ENCODE measurements around the gene KRT6B.
A peak's percentile ranks its signal among the peaks of the same experiment; 100 is the strongest.

Gene KRT6B

DNA sequence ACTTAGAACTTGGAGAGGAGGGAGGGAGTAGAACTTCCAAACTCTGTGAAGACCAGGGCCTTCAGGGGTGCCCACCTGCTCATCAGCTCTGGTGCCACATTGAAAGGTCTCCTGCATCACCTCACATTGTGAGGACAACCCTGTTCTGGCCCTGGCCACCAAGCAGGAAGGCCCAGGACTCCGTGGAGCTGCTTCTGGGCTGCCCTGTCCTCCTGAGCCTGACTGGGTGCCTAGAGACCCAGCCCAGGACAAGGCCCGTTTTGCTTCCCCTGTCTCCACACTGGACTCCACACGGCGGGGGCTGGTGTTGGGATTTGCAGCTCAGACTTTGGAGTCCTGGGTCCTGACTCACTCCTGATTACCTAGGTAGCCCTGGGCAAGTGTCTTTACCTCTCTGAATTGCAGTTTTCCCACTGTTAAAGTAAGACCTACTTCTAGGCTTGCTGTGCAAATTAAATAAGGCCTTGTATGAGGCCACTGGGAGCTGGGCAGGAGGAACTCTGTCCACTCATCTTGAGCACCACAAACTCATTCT lies 33.3 kb downstream of the KRT6B start:
- TF ChIP-seq TCF12 (IDR thresholded peaks at IDR 0.05; ENCODE audit: low read depth) (no peak), RAD21 (IDR thresholded peaks at IDR 0.05; ENCODE audit: low read depth) (no peak), ZBTB7A (IDR thresholded peaks at IDR 0.05; ENCODE audit: low read depth) (no peak), FOXM1 (IDR thresholded peaks at IDR 0.05; ENCODE audit: borderline replicate concordance, low read depth) (no peak)

DNA sequence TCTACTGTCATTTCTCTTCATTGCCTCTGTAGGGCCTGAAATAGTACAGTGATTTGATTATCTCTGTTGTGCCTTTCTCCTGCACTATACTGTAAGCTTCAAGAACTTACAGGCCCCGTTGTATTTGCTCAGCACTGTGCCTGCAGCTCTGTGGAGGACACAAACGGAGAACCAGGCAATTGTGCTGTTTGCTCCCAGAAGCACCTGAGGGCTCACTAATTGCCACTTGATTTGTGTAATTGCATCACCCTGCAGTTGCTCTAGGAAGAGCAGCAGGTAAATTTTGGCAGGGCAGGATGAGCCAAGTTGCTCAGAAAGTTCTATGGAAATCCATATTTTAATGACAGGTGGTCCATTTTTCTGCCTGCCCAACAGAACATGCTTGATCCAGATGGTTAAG lies 34.2 kb downstream of the KRT6B start:
- TF ChIP-seq, protein P1, sequence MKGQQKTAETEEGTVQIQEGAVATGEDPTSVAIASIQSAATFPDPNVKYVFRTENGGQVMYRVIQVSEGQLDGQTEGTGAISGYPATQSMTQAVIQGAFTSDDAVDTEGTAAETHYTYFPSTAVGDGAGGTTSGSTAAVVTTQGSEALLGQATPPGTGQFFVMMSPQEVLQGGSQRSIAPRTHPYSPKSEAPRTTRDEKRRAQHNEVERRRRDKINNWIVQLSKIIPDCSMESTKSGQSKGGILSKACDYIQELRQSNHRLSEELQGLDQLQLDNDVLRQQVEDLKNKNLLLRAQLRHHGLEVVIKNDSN (IDR thresholded peaks at IDR 0.05), result no peak
- TF ChIP-seq CEBPB (IDR thresholded peaks at IDR 0.05), result 0 out of 2 replicates have a peak, but pooled peaks have one; percentile 10
- TF ChIP-seq, protein P2, sequence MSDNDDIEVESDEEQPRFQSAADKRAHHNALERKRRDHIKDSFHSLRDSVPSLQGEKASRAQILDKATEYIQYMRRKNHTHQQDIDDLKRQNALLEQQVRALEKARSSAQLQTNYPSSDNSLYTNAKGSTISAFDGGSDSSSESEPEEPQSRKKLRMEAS (IDR thresholded peaks at IDR 0.05), result no peak

DNA sequence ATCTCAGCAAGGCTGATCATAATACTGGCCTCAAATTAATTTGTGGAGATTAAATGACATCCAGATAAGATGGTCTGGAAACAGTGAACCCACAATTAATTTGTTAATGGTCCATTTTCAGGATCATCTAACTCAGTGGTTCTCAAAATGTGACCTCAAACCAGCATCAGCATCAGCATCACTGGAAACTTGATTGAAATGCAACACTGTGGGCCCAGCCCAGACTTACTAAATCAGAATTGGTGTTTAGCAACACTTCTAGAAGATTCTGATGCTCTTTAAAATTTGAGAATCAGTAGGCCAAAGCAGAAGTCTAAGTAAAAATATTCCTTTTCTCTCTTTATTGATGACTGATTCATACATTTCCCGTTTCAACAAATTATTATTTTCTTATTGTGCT lies 35.2 kb downstream of the KRT6B start:
- TF ChIP-seq RAD21 (IDR thresholded peaks at IDR 0.05; ENCODE audit: low read depth) (no peak), NFIC (IDR thresholded peaks at IDR 0.05) (no peak), TEAD4 (IDR thresholded peaks at IDR 0.05) (no peak), TAF1 (IDR thresholded peaks at IDR 0.05; ENCODE audit: low read depth) (no peak), CEBPB (IDR thresholded peaks at IDR 0.05) (no peak)

DNA sequence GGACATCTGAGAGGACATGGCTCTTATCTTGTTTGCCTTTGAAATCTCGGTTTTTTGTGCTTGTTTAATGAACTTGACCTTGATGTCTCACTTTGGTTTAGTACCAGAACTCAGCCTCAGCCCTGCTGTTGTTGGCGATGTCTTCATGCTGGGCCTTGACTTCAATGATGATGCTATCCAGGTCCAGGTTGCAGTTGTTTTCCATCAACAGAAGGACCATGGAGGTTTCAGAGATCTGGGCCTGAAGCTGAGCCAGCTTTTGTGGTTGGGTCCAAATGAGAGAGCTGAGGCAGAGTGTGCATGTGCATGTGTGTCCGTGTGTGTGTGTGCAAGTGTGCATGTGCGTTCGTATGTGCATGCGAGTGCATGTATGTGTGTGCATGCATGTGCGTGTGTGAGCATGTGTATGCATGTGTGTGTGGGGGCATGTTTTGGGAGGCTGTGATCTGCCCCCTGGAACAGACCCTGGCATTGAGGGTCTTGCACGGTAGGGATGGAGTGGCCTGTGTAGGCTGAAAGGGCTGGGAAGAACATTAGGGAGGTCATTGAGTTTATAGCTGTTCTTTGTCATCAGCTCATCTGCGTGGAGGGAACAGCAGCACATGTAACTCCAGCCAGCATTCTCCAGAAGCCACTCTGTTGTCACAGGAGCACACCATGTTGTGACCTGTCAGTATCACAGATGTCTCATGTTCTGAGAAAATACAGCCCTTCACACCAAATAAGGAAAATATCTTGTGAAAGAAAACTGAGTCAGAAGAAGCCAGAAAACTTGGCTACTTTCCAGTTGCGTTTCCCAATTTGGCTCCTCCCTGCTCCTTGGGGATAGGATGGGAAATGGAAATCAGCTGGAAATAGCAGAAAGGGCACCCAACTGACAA lies 35.8 kb downstream of the KRT6B start:
- TF ChIP-seq CEBPB (IDR thresholded peaks at IDR 0.05) (0 out of 2 replicates have a peak, but pooled peaks have one; percentile 32), EGR1 (IDR thresholded peaks at IDR 0.05) (no peak), NFIC (IDR thresholded peaks at IDR 0.05) (peak; percentile 39; the same call in 1 of the 2 replicates)
- TF ChIP-seq, protein P1 (IDR thresholded peaks at IDR 0.05), result no peak

DNA sequence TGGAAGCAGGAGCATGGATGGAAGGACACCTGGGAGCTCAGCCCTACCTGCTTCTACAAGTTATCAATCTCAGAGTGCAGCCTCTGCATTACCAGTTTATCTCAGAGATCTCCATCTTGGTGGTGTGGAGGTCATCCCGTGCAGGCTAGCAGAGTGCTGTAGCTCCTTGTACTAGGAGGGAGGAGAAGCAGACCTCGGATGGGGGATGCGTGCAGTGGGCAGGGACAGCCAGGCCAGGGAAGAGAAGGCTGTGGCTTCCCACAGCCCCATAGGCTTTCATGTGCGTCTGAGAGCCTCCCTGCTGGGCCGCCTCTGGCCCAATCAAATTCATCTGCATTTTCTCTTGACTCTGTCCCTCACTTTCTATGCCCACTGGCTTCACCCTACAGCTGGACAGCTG lies 37.0 kb downstream of the KRT6B start:
- TF ChIP-seq, protein P3, sequence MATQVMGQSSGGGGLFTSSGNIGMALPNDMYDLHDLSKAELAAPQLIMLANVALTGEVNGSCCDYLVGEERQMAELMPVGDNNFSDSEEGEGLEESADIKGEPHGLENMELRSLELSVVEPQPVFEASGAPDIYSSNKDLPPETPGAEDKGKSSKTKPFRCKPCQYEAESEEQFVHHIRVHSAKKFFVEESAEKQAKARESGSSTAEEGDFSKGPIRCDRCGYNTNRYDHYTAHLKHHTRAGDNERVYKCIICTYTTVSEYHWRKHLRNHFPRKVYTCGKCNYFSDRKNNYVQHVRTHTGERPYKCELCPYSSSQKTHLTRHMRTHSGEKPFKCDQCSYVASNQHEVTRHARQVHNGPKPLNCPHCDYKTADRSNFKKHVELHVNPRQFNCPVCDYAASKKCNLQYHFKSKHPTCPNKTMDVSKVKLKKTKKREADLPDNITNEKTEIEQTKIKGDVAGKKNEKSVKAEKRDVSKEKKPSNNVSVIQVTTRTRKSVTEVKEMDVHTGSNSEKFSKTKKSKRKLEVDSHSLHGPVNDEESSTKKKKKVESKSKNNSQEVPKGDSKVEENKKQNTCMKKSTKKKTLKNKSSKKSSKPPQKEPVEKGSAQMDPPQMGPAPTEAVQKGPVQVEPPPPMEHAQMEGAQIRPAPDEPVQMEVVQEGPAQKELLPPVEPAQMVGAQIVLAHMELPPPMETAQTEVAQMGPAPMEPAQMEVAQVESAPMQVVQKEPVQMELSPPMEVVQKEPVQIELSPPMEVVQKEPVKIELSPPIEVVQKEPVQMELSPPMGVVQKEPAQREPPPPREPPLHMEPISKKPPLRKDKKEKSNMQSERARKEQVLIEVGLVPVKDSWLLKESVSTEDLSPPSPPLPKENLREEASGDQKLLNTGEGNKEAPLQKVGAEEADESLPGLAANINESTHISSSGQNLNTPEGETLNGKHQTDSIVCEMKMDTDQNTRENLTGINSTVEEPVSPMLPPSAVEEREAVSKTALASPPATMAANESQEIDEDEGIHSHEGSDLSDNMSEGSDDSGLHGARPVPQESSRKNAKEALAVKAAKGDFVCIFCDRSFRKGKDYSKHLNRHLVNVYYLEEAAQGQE (IDR thresholded peaks at IDR 0.05; ENCODE audit: low read depth), result no peak

DNA sequence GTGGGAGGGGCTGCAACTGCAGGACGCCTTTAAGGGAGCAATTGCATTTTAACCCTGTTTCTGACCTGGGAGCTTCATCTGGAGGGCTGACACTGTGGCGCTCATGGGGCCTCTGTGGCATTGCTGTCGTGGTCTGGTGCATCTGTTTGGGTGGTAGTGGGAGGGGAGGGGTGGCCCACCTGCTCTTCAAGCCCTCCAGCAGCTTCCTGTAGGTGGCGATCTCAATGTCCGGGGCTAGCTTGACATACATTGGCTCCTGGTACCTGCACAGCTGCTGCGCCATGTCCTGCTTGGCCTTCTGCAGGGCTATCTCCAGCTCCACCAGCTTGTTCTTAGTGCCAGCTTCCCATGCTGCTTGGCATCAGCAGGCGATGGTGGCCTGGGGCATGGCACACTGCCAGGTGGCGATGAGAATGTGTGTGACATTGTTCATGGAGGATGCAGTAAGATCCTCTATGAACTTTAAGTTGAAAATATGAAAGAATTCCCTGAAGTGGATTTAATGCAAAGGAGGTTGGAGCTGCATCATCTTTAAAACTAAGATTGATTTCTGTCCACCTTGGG lies 38.1 kb downstream of the KRT6B start:
- 0 out of 2 replicates have a peak, but pooled peaks have one; percentile 24 for TF ChIP-seq ZBTB7A (IDR thresholded peaks at IDR 0.05; ENCODE audit: low read depth)
- TF ChIP-seq CEBPB (IDR thresholded peaks at IDR 0.05), result no peak
- TF ChIP-seq, protein P2 (IDR thresholded peaks at IDR 0.05), result no peak

DNA sequence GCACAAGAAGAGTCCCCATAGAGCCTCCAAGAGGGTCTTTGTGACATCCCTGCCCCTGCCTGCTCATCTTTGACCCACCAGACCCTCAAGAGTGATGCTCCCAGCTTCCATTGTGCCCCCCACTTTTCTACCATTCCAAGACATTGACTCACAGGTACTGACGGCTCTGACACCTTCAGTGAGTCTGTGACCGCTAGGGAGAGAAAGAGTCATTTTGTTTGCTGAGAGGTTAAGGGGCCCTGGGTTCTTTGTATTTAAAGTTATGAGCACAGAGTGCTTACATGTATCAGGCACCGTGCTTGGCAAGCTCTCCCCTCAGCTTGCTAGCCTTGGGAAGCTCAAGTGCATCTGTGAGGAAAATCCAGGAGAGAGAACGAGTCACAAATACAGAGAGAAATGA lies 38.7 kb downstream of the KRT6B start:
- TF ChIP-seq TCF12 (IDR thresholded peaks at IDR 0.05; ENCODE audit: low read depth) (no peak), NFIC (IDR thresholded peaks at IDR 0.05) (no peak), TEAD4 (IDR thresholded peaks at IDR 0.05) (no peak), EGR1 (IDR thresholded peaks at IDR 0.05) (no peak), FOXM1 (IDR thresholded peaks at IDR 0.05; ENCODE audit: borderline replicate concordance, low read depth) (no peak), CREB1 (IDR thresholded peaks at IDR 0.05; ENCODE audit: low read depth) (no peak), CEBPB (IDR thresholded peaks at IDR 0.05) (no peak), TAF1 (IDR thresholded peaks at IDR 0.05; ENCODE audit: low read depth) (no peak), ZBTB7A (IDR thresholded peaks at IDR 0.05; ENCODE audit: low read depth) (no peak), EP300 (IDR thresholded peaks at IDR 0.05; ENCODE audit: borderline replicate concordance) (no peak), RAD21 (IDR thresholded peaks at IDR 0.05; ENCODE audit: low read depth) (no peak), YY1 (IDR thresholded peaks at IDR 0.05; ENCODE audit: low read depth) (no peak)
- TF ChIP-seq, protein P3 (IDR thresholded peaks at IDR 0.05; ENCODE audit: low read depth), result no peak
- TF ChIP-seq, protein P1 (IDR thresholded peaks at IDR 0.05), result no peak
- TF ChIP-seq, protein P2 (IDR thresholded peaks at IDR 0.05), result no peak
